GM19397 (cell line): ENCODE measurements around the gene SSTR3.
"Not testable (repeated sequence)": the region's sequence is repeated elsewhere in the genome, so short reads cannot be mapped to it uniquely, and the experiment has no call there.

Experiments used
- ATAC-seq: cut with Tn5 transposase; IDR thresholded peaks from one replicate; pipeline ENCODE4 v1.9.1; 2021; ENCODE audit warnings: mild to moderate bottlenecking, moderate library complexity; ENCODE audit not compliant: unreplicated experiment

SSTR3 gene

GRCh38 chr22:37183432-37184379 lies 28.6 kb downstream of the SSTR3 start:
- no peak for ATAC-seq

GRCh38 chr22:37182949-37183245 lies 29.4 kb downstream of the SSTR3 start:
- ATAC-seq, result no peak

GRCh38 chr22:37182101-37182948 lies 30.0 kb downstream of the SSTR3 start:
- ATAC-seq, result no peak

GRCh38 chr22:37181681-37182080 lies 30.6 kb downstream of the SSTR3 start:
- ATAC-seq, result no peak

GRCh38 chr22:37180531-37181231 lies 31.6 kb downstream of the SSTR3 start:
- no peak for ATAC-seq

GRCh38 chr22:37179622-37180420 lies 32.5 kb downstream of the SSTR3 start:
- ATAC-seq, result no peak

- ATAC-seq, result no peak
These were observed 33.2 kb downstream of the SSTR3 start for GRCh38 chr22:37179126-37179470.

GRCh38 chr22:37178350-37179125 lies 33.7 kb downstream of the SSTR3 start:
- ATAC-seq, result no peak

- ATAC-seq, result no peak
These were observed 34.5 kb downstream of the SSTR3 start for GRCh38 chr22:37177755-37178154.

- no peak for ATAC-seq
These were observed 35.1 kb downstream of the SSTR3 start for GRCh38 chr22:37177221-37177620.

GRCh38 chr22:37176464-37177061 lies 35.7 kb downstream of the SSTR3 start:
- no peak for ATAC-seq

- ATAC-seq, result no peak
These were observed 36.6 kb downstream of the SSTR3 start for GRCh38 chr22:37175414-37176281.

GRCh38 chr22:37174964-37175363 lies 37.3 kb downstream of the SSTR3 start:
- no peak for ATAC-seq

- no peak for ATAC-seq
These were observed 38.6 kb downstream of the SSTR3 start for GRCh38 chr22:37173709-37174108.

GRCh38 chr22:37172266-37173245 lies 39.7 kb downstream of the SSTR3 start:
- ATAC-seq, result no peak

GRCh38 chr22:37171662-37172061 lies 40.6 kb downstream of the SSTR3 start:
- ATAC-seq, result no peak

- not testable (repeated sequence) for ATAC-seq
These were observed 41.4 kb downstream of the SSTR3 start for GRCh38 chr22:37170689-37171405.
